Uterus (tissue), 4 donors: ENCODE data around the gene INPP5D. TPM values are rescaled to one million over a fixed set of nuclear protein-coding genes. Genes with fewer than 3 reads are reported as not detected.

Source experiments
- DNase-seq, 2 donors: peaks; one replicate each; pipeline ENCODE4 v3.0.0-alpha.2; 2019 to 2020
- H3K27ac ChIP-seq, 2 donors: fragments of 200-600 bp; sonication (generic); 1 replicate in 1 of 2; 2 replicates in 1 of 2; pipeline ENCODE4 v1.5.1; 2016 to 2018
- H3K27me3 ChIP-seq, 2 donors: fragments of 200-600 bp; sonication (generic); one replicate each; pipeline ENCODE4 v1.5.1; 2018 to 2019; ENCODE audit warnings: control low read depth in 1 of 2
- H3K36me3 ChIP-seq, 2 donors: fragments of 200-600 bp; sonication (generic); one replicate each; pipeline ENCODE4 v1.5.1; 2019; ENCODE audit warnings: control low read depth in 1 of 2
- H3K4me1 ChIP-seq, 2 donors: fragments of 200-600 bp; sonication (generic); one replicate each; pipeline ENCODE4 v1.5.1; 2018 to 2019; ENCODE audit warnings: control low read depth in 1 of 2
- H3K4me3 ChIP-seq, 2 donors: fragments of 200-600 bp; sonication (generic); 1 replicate in 1 of 2; 2 replicates in 1 of 2; pipeline ENCODE4 v1.5.1; 2018 to 2019; ENCODE audit warnings: mild to moderate bottlenecking in 1 of 2
- H3K9me3 ChIP-seq, 2 donors: fragments of 200-600 bp; sonication (generic); one replicate each; pipeline ENCODE4 v1.5.1; 2019; ENCODE audit warnings: control low read depth in 1 of 2
- CTCF ChIP-seq, 4 experiments: fragments of 200-600 bp in 2 of 4; fragments of 450-650 bp in 2 of 4; sonication (generic) in 2 of 4; IDR thresholded peaks; one replicate each; pipeline ENCODE4 v1.5.1; 2016 to 2019; ENCODE audit warnings: antibody characterized with exemption in 4 of 4, mild to moderate bottlenecking in 2 of 4, moderate library complexity in 1 of 4
- POLR2A ChIP-seq, 2 donors: fragments of 450-650 bp; IDR thresholded peaks; one replicate each; pipeline ENCODE4 v1.6.1; 2016; ENCODE audit warnings: antibody characterized with exemption in 2 of 2, mild to moderate bottlenecking in 1 of 2, moderate library complexity in 1 of 2
- intact Hi-C: fragments of 100-400 bp; cut with DNase I; formaldehyde crosslinking; loops from one replicate; pipeline ENCODE4 v1.15.1; 2023; ENCODE audit warnings: low total_unique reads
- total RNA-seq, 4 donors: library from RNA; depleted of rRNA in 3 of 4; stranded (reverse); fragments of >200 nt in 3 of 4; gene quantifications; one replicate each; pipeline versions ENCODE4 v1.1.0 to v1.2.4, GENCODE V29; 2014 to 2023
- donor health status: DM: yes; HTN: yes; CAD: no.

INPP5D gene
- total RNA-seq, 4 donors from 2014 or later = 14.2 to 37.9 (median 22.3) TPM

- no peak overlapping the region for H3K27ac ChIP-seq
- intact Hi-C loops = no loop called here
- no peak for DNase-seq
- H3K4me3 ChIP-seq = no peak overlapping the region
- TF ChIP-seq CTCF (IDR thresholded peaks at IDR 0.05) = no peak
- no peak for TF ChIP-seq POLR2A (IDR thresholded peaks at IDR 0.05)
- no peaks in the 10 kb centered on the region for H3K9me3 ChIP-seq
- no peaks in the 10 kb centered on the region for H3K27me3 ChIP-seq
- H3K4me1 ChIP-seq = no peaks in the 10 kb centered on the region
- H3K36me3 ChIP-seq = no peaks in the 10 kb centered on the region
Observed at GRCh38 chr2:233209117-233209532, 149.0 kb downstream of the INPP5D start.

GRCh38 chr2:233209533-233210171, 149.5 kb downstream of the INPP5D start:
- H3K9me3 ChIP-seq = no peaks in the 10 kb centered on the region
- H3K4me3 ChIP-seq = no peak overlapping the region
- H3K27ac ChIP-seq = no peak overlapping the region
- DNase-seq = no peak
- intact Hi-C loops = no loop called here
- H3K27me3 ChIP-seq = no peaks in the 10 kb centered on the region
- no peaks in the 10 kb centered on the region for H3K4me1 ChIP-seq
- no peak for TF ChIP-seq CTCF (IDR thresholded peaks at IDR 0.05)
- TF ChIP-seq POLR2A (IDR thresholded peaks at IDR 0.05) = no peak
- no peaks in the 10 kb centered on the region for H3K36me3 ChIP-seq

- DNase-seq = no peak
- no peaks in the 10 kb centered on the region for H3K4me1 ChIP-seq
- H3K27ac ChIP-seq = no peak overlapping the region
- H3K36me3 ChIP-seq = no peaks in the 10 kb centered on the region
- H3K4me3 ChIP-seq = no peak overlapping the region
- no peaks in the 10 kb centered on the region for H3K27me3 ChIP-seq
- H3K9me3 ChIP-seq = no peaks in the 10 kb centered on the region
- intact Hi-C loops = no loop called here
- no peak for TF ChIP-seq POLR2A (IDR thresholded peaks at IDR 0.05)
- no peak for TF ChIP-seq CTCF (IDR thresholded peaks at IDR 0.05)
Observed at GRCh38 chr2:233210281-233210680, 150.1 kb downstream of the INPP5D start.

- Histone ChIP-seq H3K36me3 (no peaks in the 10 kb centered on the region), H3K27ac (peak overlapping the region in 1 of 2 donors; percentile 8), H3K4me1 (no peaks in the 10 kb centered on the region), H3K9me3 (no peaks in the 10 kb centered on the region), H3K4me3 (peak overlapping the region in 1 of 2 donors; percentile 14), H3K27me3 (no peaks in the 10 kb centered on the region)
- TF ChIP-seq POLR2A (IDR thresholded peaks at IDR 0.05) (no peak), CTCF (IDR thresholded peaks at IDR 0.05) (no peak)
- peak; percentile 52 to 75 for DNase-seq
- intact Hi-C loops = no loop called here
Observed at GRCh38 chr2:233210843-233211547, 150.9 kb downstream of the INPP5D start.

GRCh38 chr2:233211548-233211895, 151.4 kb downstream of the INPP5D start:
- DNase-seq = no peak
- no peaks in the 10 kb centered on the region for H3K27me3 ChIP-seq
- H3K27ac ChIP-seq = peak overlapping the region in 1 of 2 donors; percentile 8
- H3K4me3 ChIP-seq = peak overlapping the region in 1 of 2 donors; percentile 14
- intact Hi-C loops = no loop called here
- no peaks in the 10 kb centered on the region for H3K9me3 ChIP-seq
- TF ChIP-seq POLR2A (IDR thresholded peaks at IDR 0.05) (no peak), CTCF (IDR thresholded peaks at IDR 0.05) (no peak)
- no peaks in the 10 kb centered on the region for H3K4me1 ChIP-seq
- H3K36me3 ChIP-seq = no peaks in the 10 kb centered on the region
